ENCODE data around the gene STARD5. TPM values are rescaled to one million over a fixed set of nuclear protein-coding genes. Genes with fewer than 3 reads are reported as not detected.

Gene STARD5
- total and polyA plus RNA-seq, 2 of the 8 experiments (the other 6 are each of a cell fraction or from before 2014, with no cell fraction given) = 5.5 to 10.4 TPM

GRCh38 chr15:81301385-81301784, 22.6 kb downstream of the STARD5 start:
- WGBS, 2 experiments (ENCODE audit: extremely low coverage in 1 of 2, insufficient coverage in 1 of 2, insufficient read length in 1 of 2, insufficient replicate concordance in 2 of 2, low coverage in 1 of 2, low lambda C conversion rate in 2 of 2, missing lambda C conversion rate in 1 of 2) = 92% methylated on average over 4 of the region's 4 CpGs; no CpG with 5 or more reads in 1 of the 2 experiments
- no peak for DNase-seq (ENCODE audit: low read depth in 1 of 2, low spot score in 2 of 2)
- no peak overlapping the region for H2BK5ac ChIP-seq (ENCODE audit: low read depth, low read length)
- TF ChIP-seq TCF12 (IDR thresholded peaks at IDR 0.05; ENCODE audit: low read depth, low read length) (no peak), CBX8 (IDR thresholded peaks at IDR 0.05; ENCODE audit: borderline replicate concordance, low read depth, low read length) (no peak), USF2 (IDR thresholded peaks at IDR 0.05; ENCODE audit: low read length) (no peak), RFX5 (IDR thresholded peaks at IDR 0.05; ENCODE audit: borderline replicate concordance, low read depth, low read length) (no peak), ATF3 (IDR thresholded peaks at IDR 0.05; ENCODE audit: insufficient read depth, low read depth, low read length) (no peak), SUZ12 (IDR thresholded peaks at IDR 0.05; ENCODE audit: low read length) (no peak), CHD1 (IDR thresholded peaks at IDR 0.05; ENCODE audit: low read depth, low read length) (no peak), SIN3A (conservative IDR thresholded peaks at IDR 0.05 in 1 of 2, IDR thresholded peaks at IDR 0.05 in 1 of 2; ENCODE audit: low read depth in 1 of 2, low read length in 2 of 2) (no peak), SRF (IDR thresholded peaks at IDR 0.05; ENCODE audit: low read depth, low read length) (no peak), SAP30 (IDR thresholded peaks at IDR 0.05; ENCODE audit: insufficient read depth, insufficient replicate concordance, low read length) (no peak)

More at GRCh38 chr15:81301385-81301784, 22.6 kb downstream of the STARD5 start:
- Histone ChIP-seq H3K4ac (replicated peaks; ENCODE audit: insufficient read length, low read depth, low read length) (no peak overlapping the region), H2AK5ac (ENCODE audit: low read depth, low read length) (no peak overlapping the region), H3K4me2 (ENCODE audit: insufficient read depth in 1 of 2, low read depth in 2 of 2, low read length in 2 of 2) (no peak overlapping the region), H3K27ac (ENCODE audit: low read depth, low read length) (no peak overlapping the region), H3K9me3 (ENCODE audit: insufficient read depth in 2 of 2, low read depth in 1 of 2, low read length in 1 of 2) (no peaks in the 10 kb centered on the region), H2BK120ac (replicated peaks; ENCODE audit: low read depth, low read length) (no peak overlapping the region), H2BK20ac (ENCODE audit: low read length) (no peak overlapping the region), H3K27me3 (replicated peaks in 1 of 4; ENCODE audit: control insufficient read depth in 3 of 4, extremely low read depth in 1 of 4, insufficient read depth in 3 of 4, low read length in 3 of 4) (no peaks in the 10 kb centered on the region), H3K18ac (ENCODE audit: extremely low read depth, low read length) (no peak overlapping the region), H3K9ac (replicated peaks in 1 of 4; ENCODE audit: extremely low read depth in 1 of 4, low read depth in 3 of 4, low read length in 3 of 4) (no peak overlapping the region), H3K56ac (replicated peaks; ENCODE audit: insufficient read length, low read depth, low read length) (no peak overlapping the region), H4K91ac (replicated peaks; ENCODE audit: insufficient read length, low read length) (no peak overlapping the region), H2BK12ac (ENCODE audit: low read depth, low read length) (no peak overlapping the region), H3K14ac (ENCODE audit: insufficient read length) (no peak overlapping the region), H4K20me1 (replicated peaks in 1 of 2; ENCODE audit: control insufficient read depth in 1 of 2, insufficient read depth in 2 of 2, low read length in 2 of 2) (no peaks in the 10 kb centered on the region), H3K23me2 (ENCODE audit: low read depth, low read length) (no peaks in the 10 kb centered on the region), H3K23ac (ENCODE audit: insufficient read length) (no peak overlapping the region), H3K36me3 (ENCODE audit: control insufficient read depth in 2 of 4, insufficient read depth in 4 of 4, low read length in 3 of 4) (no peaks in the 10 kb centered on the region; a peak in 1 of 8 replicates), H3K4me1 (replicated peaks in 1 of 4; ENCODE audit: control insufficient read depth in 3 of 4, insufficient read depth in 4 of 4, low read length in 3 of 4) (peaks cover 6 to 18% (median 13%) of the 10 kb centered on the region in 4 experiments), H3K4me3 (ENCODE audit: extremely low read depth in 1 of 4, insufficient read depth in 2 of 4, low read depth in 3 of 4, low read length in 4 of 4) (no peak overlapping the region), H4K5ac (ENCODE audit: insufficient read length, low read depth, low read length) (no peak overlapping the region), H4K8ac (ENCODE audit: extremely low read depth, insufficient read depth, low read length) (no peak overlapping the region), H2BK15ac (ENCODE audit: low read length) (no peak overlapping the region), H2AFZ (ENCODE audit: low read length) (no peak overlapping the region), H3K79me1 (ENCODE audit: low read depth, low read length) (no peaks in the 10 kb centered on the region), H3K79me2 (ENCODE audit: control insufficient read depth in 1 of 2, insufficient read depth in 2 of 2, low read length in 2 of 2) (no peaks in the 10 kb centered on the region)
- CTCF ChIA-PET (ENCODE audit: partially characterized antibody) = interaction anchor here (0.6 to 2.3 kb wide), 6 partner anchors 8 to 304 kb away, joined by 3 to 10 read pairs (median 6); no protein-coding TSS in a partner anchor
- POLR2A ChIA-PET (ENCODE audit: partially characterized antibody) = interaction anchor here (1.1 to 1.3 kb wide), 2 partner anchors 10 to 23 kb away, joined by 3 read pairs; partner anchors contain the start of gene STARD5
- FAIRE-seq = no peak

Data from H1 (cell line).